Cardiac muscle cell (in vitro differentiated cells and primary cell): ENCODE measurements around the gene LAMA4. TPM values are rescaled to one million over a fixed set of nuclear protein-coding genes. Genes with fewer than 3 reads are reported as not detected.
A peak's percentile ranks its signal among the peaks of the same experiment; 100 is the strongest.

Source experiments
- DNase-seq, 2 donors: peaks; one replicate each; pipeline versions ENCODE4 v3.0.0 to v3.0.0-alpha.2; 2010 to 2017; ENCODE audit warnings: low read depth in 1 of 2, low spot score in 1 of 2
- H3K27ac ChIP-seq: fragments of 200-600 bp; sonication (generic); 2 replicates; pipeline ENCODE4 v1.5.1; 2016
- H3K27me3 ChIP-seq: fragments of 200-600 bp; sonication (generic); 2 replicates; pipeline ENCODE4 v1.6.0; 2016; ENCODE audit warnings: control low read depth
- H3K36me3 ChIP-seq: fragments of 200-600 bp; sonication (generic); 2 replicates; pipeline ENCODE4 v1.5.1; 2016; ENCODE audit warnings: control low read depth
- H3K4me1 ChIP-seq: fragments of 200-600 bp; sonication (generic); 2 replicates; pipeline ENCODE4 v1.8.1; 2017; ENCODE audit warnings: low read depth, mild to moderate bottlenecking, mixed run types
- H3K4me3 ChIP-seq: fragments of 200-600 bp; sonication (generic); 2 replicates; pipeline ENCODE4 v1.5.1; 2016; ENCODE audit warnings: mild to moderate bottlenecking
- H3K9me3 ChIP-seq: fragments of 200-600 bp; sonication (generic); 2 replicates; pipeline ENCODE4 v1.5.1; 2017; ENCODE audit warnings: low read depth, mild to moderate bottlenecking, control low read depth
- polyA plus RNA-seq: library from polyadenylated mRNA; unstranded; fragments of >200 nt; fragmentation: Nextera tagmentation; extraction: Ambion mirVana; gene quantifications from 2 replicates; pipeline ENCODE4 v1.2.1, GENCODE V29; 2016
- total RNA-seq: library from RNA; depleted of rRNA; stranded (reverse); fragments of >200 nt; gene quantifications from 2 replicates; pipeline ENCODE4 v1.2.3, GENCODE V29; 2016
- TF ChIP-seq, protein P1 (sequence below): IDR thresholded peaks from 2 replicates; pipeline ENCODE4 v1.5.1; 2012; ENCODE audit warnings: low read depth, mild to moderate bottlenecking, low read length

LAMA4 gene
- total and polyA plus RNA-seq, 2 experiments from 2014 or later = 162 to 304 TPM

DNA sequence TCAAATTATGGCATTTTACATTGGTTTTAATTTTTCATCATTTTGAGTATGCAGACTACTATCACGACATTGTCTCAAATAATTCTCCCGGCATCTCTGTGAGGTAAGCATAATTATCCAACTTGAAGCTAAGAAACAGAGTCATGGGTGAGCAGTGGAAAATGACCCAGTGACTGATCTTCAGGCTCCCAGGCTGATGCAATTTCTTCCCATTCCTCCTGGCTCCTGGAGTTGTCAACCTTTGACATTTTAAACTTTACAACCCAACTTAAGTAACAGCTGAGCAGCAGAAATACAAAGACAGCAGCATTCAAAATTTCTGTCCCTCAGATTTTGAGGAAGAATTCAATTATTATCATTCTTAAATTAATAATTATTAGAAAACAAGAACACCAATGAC, 13.7 kb upstream of the LAMA4 start:
- TF ChIP-seq, protein P1, sequence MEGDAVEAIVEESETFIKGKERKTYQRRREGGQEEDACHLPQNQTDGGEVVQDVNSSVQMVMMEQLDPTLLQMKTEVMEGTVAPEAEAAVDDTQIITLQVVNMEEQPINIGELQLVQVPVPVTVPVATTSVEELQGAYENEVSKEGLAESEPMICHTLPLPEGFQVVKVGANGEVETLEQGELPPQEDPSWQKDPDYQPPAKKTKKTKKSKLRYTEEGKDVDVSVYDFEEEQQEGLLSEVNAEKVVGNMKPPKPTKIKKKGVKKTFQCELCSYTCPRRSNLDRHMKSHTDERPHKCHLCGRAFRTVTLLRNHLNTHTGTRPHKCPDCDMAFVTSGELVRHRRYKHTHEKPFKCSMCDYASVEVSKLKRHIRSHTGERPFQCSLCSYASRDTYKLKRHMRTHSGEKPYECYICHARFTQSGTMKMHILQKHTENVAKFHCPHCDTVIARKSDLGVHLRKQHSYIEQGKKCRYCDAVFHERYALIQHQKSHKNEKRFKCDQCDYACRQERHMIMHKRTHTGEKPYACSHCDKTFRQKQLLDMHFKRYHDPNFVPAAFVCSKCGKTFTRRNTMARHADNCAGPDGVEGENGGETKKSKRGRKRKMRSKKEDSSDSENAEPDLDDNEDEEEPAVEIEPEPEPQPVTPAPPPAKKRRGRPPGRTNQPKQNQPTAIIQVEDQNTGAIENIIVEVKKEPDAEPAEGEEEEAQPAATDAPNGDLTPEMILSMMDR = no peak

GRCh38 chr6:112266331-112266730, 12.0 kb upstream of the LAMA4 start:
- H3K27ac ChIP-seq = no peak overlapping the region
- no peak overlapping the region for H3K4me3 ChIP-seq
- peaks cover 20% of the 10 kb centered on the region for H3K4me1 ChIP-seq
- TF ChIP-seq, protein P1 = no peak
- H3K9me3 ChIP-seq = no peaks in the 10 kb centered on the region
- DNase-seq = no peak
- no peaks in the 10 kb centered on the region for H3K27me3 ChIP-seq
- no peaks in the 10 kb centered on the region for H3K36me3 ChIP-seq

More for the DNA sequence above, 13.7 kb upstream of the LAMA4 start:
- H3K4me1 ChIP-seq = peaks cover 18% of the 10 kb centered on the region
- H3K27me3 ChIP-seq = no peaks in the 10 kb centered on the region
- no peak for DNase-seq
- no peaks in the 10 kb centered on the region for H3K9me3 ChIP-seq
- no peak overlapping the region for H3K27ac ChIP-seq
- H3K36me3 ChIP-seq = no peaks in the 10 kb centered on the region
- H3K4me3 ChIP-seq = no peak overlapping the region

- H3K27ac ChIP-seq = peak overlapping the region; percentile 97
- peak in 1 of 2 donors; percentile 88 for DNase-seq
- TF ChIP-seq, protein P1 = no peak
- no peaks in the 10 kb centered on the region for H3K9me3 ChIP-seq
- H3K27me3 ChIP-seq = no peaks in the 10 kb centered on the region
- H3K4me3 ChIP-seq = no peak overlapping the region
- H3K36me3 ChIP-seq = no peaks in the 10 kb centered on the region
- H3K4me1 ChIP-seq = peaks cover 51% of the 10 kb centered on the region
Observed at GRCh38 chr6:112259337-112259675, 4.9 kb upstream of the LAMA4 start.

DNA sequence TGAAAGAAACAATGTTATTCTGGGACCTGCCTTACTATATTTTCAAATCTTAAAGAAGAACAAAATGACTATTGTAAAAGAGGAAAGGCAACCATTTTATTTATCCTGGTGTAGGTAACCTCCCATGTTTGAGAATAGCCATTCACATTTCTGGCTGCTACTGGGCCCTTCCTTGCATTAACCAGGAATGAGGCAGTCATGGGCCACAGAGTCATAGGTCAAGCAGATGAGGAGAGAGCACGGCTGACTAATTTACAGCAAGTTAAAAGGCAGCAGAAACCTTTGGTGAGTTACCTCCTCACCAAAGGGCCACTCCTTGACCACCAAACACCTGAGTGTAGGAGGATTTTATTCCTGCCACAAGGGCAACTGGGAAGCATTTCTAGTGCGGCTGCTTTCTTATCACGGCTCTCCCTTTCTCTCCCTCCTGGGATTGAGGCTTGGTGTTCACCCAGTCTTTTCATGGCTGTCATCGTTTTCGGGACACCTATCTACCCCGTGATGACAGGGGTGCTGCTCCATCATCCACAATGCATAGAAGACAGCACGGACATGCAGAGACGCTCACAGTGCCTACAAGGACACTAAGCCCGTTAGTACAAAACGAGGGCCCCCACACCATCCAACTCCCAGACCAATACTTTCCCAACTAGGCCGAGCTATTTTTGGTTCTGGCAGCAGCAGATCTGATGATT, 4.4 kb upstream of the LAMA4 start:
- Histone ChIP-seq H3K4me1 (peaks cover 51% of the 10 kb centered on the region), H3K4me3 (no peak overlapping the region), H3K27me3 (no peaks in the 10 kb centered on the region), H3K36me3 (no peaks in the 10 kb centered on the region), H3K27ac (peak overlapping the region; percentile 97), H3K9me3 (no peaks in the 10 kb centered on the region)
- TF ChIP-seq, protein P1 = no peak
- DNase-seq = no peak

GRCh38 chr6:112257178-112257855, 3.0 kb upstream of the LAMA4 start:
- H3K9me3 ChIP-seq = no peaks in the 10 kb centered on the region
- TF ChIP-seq, protein P1 = no peak
- no peak for DNase-seq
- H3K27me3 ChIP-seq = no peaks in the 10 kb centered on the region
- H3K4me3 ChIP-seq = no peak overlapping the region
- peak overlapping the region; percentile 97 for H3K27ac ChIP-seq
- no peaks in the 10 kb centered on the region for H3K36me3 ChIP-seq
- H3K4me1 ChIP-seq = peaks cover 51% of the 10 kb centered on the region
